Gastroesophageal sphincter (tissue), 4 donors: ENCODE data around the gene GADD45B. TPM values are rescaled to one million over a fixed set of nuclear protein-coding genes. Genes with fewer than 3 reads are reported as not detected.

ENCODE experiments used
- ATAC-seq: fragments of 150-250 bp; one replicate; pipeline ENCODE4 v1.9.1; 2016; ENCODE audit warnings: mild to moderate bottlenecking, moderate library complexity
- H3K27ac ChIP-seq, 4 donors: fragments of 200-600 bp; sonication (generic) in 3 of 4; 1 replicate in 3 of 4; 2 replicates in 1 of 4; pipeline ENCODE4 v1.5.1; 2016 to 2019
- H3K27me3 ChIP-seq: fragments of 200-600 bp; sonication (generic); one replicate; pipeline ENCODE4 v1.5.1; 2019
- H3K36me3 ChIP-seq, 2 donors: fragments of 200-600 bp; sonication (generic); one replicate each; pipeline ENCODE4 v1.5.1; 2019; ENCODE audit warnings: control low read depth in 1 of 2
- H3K4me1 ChIP-seq, 3 donors: fragments of 200-600 bp; sonication (generic); 1 replicate in 2 of 3; 2 replicates in 1 of 3; pipeline ENCODE4 v1.5.1; 2016 to 2019; ENCODE audit warnings: control low read depth in 2 of 3
- H3K4me3 ChIP-seq, 2 donors: fragments of 200-600 bp; sonication (generic); one replicate each; pipeline ENCODE4 v1.5.1; 2019; ENCODE audit warnings: mild to moderate bottlenecking in 1 of 2, moderate library complexity in 1 of 2
- H3K9me3 ChIP-seq, 3 donors: fragments of 200-600 bp; sonication (generic); one replicate each; pipeline ENCODE4 v1.5.1; 2017 to 2019; ENCODE audit warnings: control low read depth in 2 of 3
- EP300 ChIP-seq: sonication (generic); formaldehyde crosslinking; IDR thresholded peaks from one replicate; pipeline ENCODE4 v1.6.1; 2017; ENCODE audit warnings: antibody characterized with exemption, mild to moderate bottlenecking
- POLR2A ChIP-seq, 2 donors: fragments of 450-650 bp; IDR thresholded peaks; one replicate each; pipeline ENCODE4 v1.6.1; 2017; ENCODE audit warnings: antibody characterized with exemption in 2 of 2, mild to moderate bottlenecking in 2 of 2, moderate library complexity in 1 of 2
- POLR2AphosphoS5 ChIP-seq: sonication (generic); formaldehyde crosslinking; IDR thresholded peaks from one replicate; pipeline ENCODE4 v1.6.1; 2017; ENCODE audit warnings: antibody characterized with exemption
- WGBS, 2 donors: methylation state at CpG; one replicate each; pipeline ENCODE4 v1.1.5; 2018; ENCODE audit warnings: low coverage in 1 of 2; 5-methylcytosine and 5-hydroxymethylcytosine counted together
- total RNA-seq, 4 donors: library from RNA; depleted of rRNA; stranded (reverse); fragments of >200 nt; gene quantifications; one replicate each; pipeline ENCODE4 v1.1.0, GENCODE V29; 2016
- TF ChIP-seq, protein P1 (sequence below), 4 experiments: fragments of 200-600 bp in 2 of 4; fragments of 450-650 bp in 2 of 4; sonication (generic) in 1 of 4; IDR thresholded peaks; one replicate each; pipeline ENCODE4 v1.5.1; 2017 to 2019; ENCODE audit warnings: antibody characterized with exemption in 4 of 4, mild to moderate bottlenecking in 2 of 4, moderate library complexity in 2 of 4

GADD45B gene
- total RNA-seq, 4 donors from 2014 or later: 69.9 to 374 (median 88.7) TPM

DNA sequence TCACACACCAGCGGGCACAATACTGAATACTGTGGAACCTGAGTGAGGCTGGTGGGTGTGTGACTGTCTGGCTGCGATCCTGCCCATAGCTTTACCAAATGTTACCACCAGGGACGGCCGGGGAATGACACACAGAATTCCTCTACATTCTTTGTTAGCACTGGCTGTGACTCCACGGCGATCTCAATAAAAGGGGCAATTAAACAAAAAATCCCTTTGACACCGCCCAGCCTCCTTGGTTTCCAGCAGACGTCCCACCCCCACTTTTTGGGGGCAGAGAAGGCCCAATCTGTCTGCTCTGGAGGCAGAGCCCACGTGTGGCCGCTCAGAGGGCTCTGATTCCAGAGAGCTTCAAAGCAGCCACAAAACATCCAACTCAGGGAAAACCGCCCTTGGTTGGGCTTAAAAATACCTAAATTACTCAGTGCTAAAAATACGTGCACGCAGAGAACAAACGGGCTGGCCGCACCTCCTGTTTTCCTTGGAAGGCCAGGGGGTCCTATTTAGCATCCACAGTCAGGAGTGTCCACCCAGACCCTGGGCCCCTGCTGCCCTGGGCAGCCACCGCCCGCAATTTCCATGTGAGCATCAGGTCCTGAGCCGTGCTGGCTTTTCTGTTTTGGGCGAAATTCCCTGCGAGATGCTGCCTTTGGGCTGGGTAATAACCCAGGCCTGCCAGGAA lies 47.8 kb downstream of the GADD45B start:
- H3K27me3 ChIP-seq: no peaks in the 10 kb centered on the region
- peak overlapping the region; percentile 5 to 75 (median 70) for H3K27ac ChIP-seq
- peaks cover 0 to 7% of the 10 kb centered on the region in 2 donors for H3K36me3 ChIP-seq
- ATAC-seq: peak; percentile 72
- TF ChIP-seq, protein P1, sequence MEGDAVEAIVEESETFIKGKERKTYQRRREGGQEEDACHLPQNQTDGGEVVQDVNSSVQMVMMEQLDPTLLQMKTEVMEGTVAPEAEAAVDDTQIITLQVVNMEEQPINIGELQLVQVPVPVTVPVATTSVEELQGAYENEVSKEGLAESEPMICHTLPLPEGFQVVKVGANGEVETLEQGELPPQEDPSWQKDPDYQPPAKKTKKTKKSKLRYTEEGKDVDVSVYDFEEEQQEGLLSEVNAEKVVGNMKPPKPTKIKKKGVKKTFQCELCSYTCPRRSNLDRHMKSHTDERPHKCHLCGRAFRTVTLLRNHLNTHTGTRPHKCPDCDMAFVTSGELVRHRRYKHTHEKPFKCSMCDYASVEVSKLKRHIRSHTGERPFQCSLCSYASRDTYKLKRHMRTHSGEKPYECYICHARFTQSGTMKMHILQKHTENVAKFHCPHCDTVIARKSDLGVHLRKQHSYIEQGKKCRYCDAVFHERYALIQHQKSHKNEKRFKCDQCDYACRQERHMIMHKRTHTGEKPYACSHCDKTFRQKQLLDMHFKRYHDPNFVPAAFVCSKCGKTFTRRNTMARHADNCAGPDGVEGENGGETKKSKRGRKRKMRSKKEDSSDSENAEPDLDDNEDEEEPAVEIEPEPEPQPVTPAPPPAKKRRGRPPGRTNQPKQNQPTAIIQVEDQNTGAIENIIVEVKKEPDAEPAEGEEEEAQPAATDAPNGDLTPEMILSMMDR (IDR thresholded peaks at IDR 0.05): peak in 3 of 4 experiments; percentile 32 to 59 (median 43)
- TF ChIP-seq POLR2AphosphoS5 (no peak), EP300 (no peak), POLR2A (IDR thresholded peaks at IDR 0.05) (no peak)
- H3K9me3 ChIP-seq: no peaks in the 10 kb centered on the region
- 29 to 50% methylated on average over 1 to 4 of the region's 20 CpGs for WGBS, 2 donors
- peaks cover 0 to 29% (median 6%) of the 10 kb centered on the region in 3 donors for H3K4me1 ChIP-seq
- no peak overlapping the region for H3K4me3 ChIP-seq

DNA sequence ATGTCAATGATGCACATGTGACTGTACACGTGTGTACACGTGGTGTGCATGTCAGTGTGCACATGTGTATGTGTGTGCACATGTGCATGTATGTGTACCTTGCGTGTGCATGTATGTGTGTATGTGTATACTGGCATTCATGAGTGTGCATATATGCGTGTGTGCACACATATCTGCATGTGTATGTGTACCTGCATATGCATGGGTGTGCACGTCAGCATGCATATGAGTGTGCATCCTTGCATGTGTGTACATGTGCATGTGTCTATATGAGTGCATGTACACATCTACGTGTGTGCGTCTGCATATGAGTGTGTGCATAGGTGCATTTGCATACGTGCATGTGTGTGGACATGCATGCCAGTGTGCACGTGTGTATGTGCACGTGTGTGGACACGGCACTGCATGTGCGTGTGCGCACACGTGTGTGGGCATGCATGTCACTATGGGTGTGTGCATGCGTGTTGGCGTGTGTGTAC lies 48.5 kb downstream of the GADD45B start:
- Histone ChIP-seq H3K27me3 (no peaks in the 10 kb centered on the region), H3K4me3 (no peak overlapping the region), H3K27ac (peak overlapping the region in 3 of 4 donors; percentile 66 to 75 (median 73)), H3K4me1 (peaks cover 0 to 29% (median 6%) of the 10 kb centered on the region in 3 donors), H3K9me3 (no peaks in the 10 kb centered on the region), H3K36me3 (peaks cover 0 to 7% of the 10 kb centered on the region in 2 donors)
- no peak for TF ChIP-seq POLR2AphosphoS5
- TF ChIP-seq, protein P1 (IDR thresholded peaks at IDR 0.05): no peak
- TF ChIP-seq POLR2A (IDR thresholded peaks at IDR 0.05): no peak
- no peak for TF ChIP-seq EP300
- 73 to 85% methylated on average over 14 to 16 of the region's 16 CpGs for WGBS, 2 donors
- no peak for ATAC-seq

DNA sequence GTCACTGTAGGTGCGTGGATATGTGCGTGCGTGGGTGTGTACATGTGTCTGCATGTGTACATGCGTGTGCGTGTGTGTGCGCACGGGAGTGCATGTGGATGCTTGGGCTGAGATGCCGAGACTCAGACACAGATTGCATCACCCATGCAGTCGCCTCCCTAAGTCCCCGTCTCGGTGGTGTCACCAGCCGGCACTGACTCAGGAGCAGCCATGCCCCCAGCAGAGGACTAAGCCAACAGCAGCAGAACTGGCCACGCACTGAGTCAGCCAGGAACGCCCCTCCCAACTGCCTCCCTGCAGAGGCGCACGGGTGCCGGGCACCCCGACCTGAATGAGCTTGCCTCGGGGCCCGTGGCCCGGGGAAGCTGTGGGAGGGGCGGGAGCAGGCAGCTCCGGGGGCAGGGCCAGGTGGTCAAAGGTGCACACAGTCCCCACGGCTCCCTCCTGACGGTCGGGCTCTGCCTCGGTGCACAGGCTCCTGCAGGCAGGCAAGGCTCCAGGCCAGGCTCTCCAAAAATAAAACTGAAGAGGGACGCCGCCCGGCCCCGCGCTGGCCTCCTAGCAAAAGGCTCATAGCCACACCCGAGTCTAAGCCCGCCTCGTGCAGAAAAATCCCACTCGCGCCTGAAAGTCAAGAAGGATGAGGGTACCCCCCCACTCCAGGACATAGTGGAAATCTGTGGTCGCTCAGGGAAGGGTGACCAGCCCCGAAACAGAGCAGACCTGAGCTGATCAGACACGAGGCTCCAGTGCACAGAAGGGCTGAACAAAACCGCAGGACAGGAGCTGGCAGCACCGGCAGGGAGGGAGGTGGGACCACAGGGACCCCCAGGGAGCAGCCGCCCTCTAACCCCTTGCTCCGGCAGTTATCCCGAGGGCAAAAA lies 49.2 kb downstream of the GADD45B start:
- no peak for TF ChIP-seq POLR2AphosphoS5
- no peak for TF ChIP-seq EP300
- TF ChIP-seq, protein P1 (IDR thresholded peaks at IDR 0.05): no peak
- TF ChIP-seq POLR2A (IDR thresholded peaks at IDR 0.05): no peak

DNA sequence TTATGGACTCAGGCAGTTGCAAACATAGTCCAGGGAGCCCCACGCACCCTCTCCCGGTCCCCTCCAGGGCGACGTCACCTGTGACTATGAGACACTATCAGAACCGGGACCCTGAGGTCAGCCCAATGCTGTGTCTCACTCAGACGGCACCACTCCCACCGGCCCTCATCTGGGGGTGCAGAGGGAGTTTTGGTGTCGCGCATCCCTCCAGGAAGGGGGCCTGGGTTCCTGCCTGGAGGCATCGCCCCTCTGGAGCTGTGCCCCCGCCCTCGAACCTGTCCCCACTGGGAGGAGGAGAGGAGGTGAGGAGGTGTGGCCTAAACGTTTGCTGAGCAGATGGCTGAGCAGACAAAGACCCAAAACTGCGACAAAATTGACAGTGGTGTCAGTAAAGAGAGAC lies 51.2 kb downstream of the GADD45B start:
- Histone ChIP-seq H3K4me1 (peaks cover 0 to 29% (median 6%) of the 10 kb centered on the region in 3 donors), H3K27me3 (no peaks in the 10 kb centered on the region), H3K9me3 (no peaks in the 10 kb centered on the region), H3K27ac (no peak overlapping the region), H3K36me3 (no peaks in the 10 kb centered on the region), H3K4me3 (no peak overlapping the region)
- TF ChIP-seq POLR2A (IDR thresholded peaks at IDR 0.05) (no peak), EP300 (no peak), POLR2AphosphoS5 (no peak)
- TF ChIP-seq, protein P1 (IDR thresholded peaks at IDR 0.05): no peak
- WGBS, 2 donors: no CpG with 5 or more reads among the region's 14 CpGs
- ATAC-seq: no peak

More for the DNA sequence above, 49.2 kb downstream of the GADD45B start:
- peak; percentile 37 for ATAC-seq
- H3K27ac ChIP-seq: peak overlapping the region in 2 of 4 donors; percentile 43 to 60
- peaks cover 0 to 29% (median 6%) of the 10 kb centered on the region in 3 donors for H3K4me1 ChIP-seq
- peak overlapping the region in 1 of 2 donors; percentile 22 for H3K4me3 ChIP-seq
- peaks cover 0 to 7% of the 10 kb centered on the region in 2 donors for H3K36me3 ChIP-seq
- 58 to 85% methylated on average over 9 to 11 of the region's 45 CpGs for WGBS, 2 donors
- H3K27me3 ChIP-seq: no peaks in the 10 kb centered on the region
- H3K9me3 ChIP-seq: no peaks in the 10 kb centered on the region
